ENCODE results near the gene TSHZ2. TPM values are rescaled to one million over a fixed set of nuclear protein-coding genes. Genes with fewer than 3 reads are reported as not detected.

Gene TSHZ2
- total RNA-seq, 3 donors from 2014 or later (not counting 1 experiment from before 2014, with no cell fraction given), result 1.8 to 1.9 TPM; not detected in 1

DNA sequence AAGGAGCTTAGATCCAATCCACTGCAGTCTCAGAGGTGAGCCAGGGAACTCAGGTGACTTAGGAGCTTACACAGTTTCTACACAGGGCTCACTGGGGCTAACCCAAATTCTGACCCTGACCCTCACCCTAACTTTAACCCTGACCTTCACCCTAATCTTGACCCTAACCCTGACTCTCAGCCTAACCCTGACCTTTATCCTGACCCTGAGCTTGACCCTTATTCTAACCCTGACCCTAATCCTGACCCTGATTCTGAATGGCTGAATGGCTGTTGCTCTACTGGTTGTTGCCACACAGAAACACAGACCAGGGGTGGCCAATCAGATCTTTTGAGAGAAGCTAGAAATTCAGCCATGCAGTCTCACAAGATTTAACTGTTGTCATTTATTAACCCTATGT is 180.1 kb downstream of the TSHZ2 start:
- peaks cover 18 to 47% of the 10 kb centered on the region in 2 donors for H3K27me3 Mint-ChIP-seq (ENCODE audit: low read depth in 2 of 2)
- intact Hi-C loops (cut with micrococcal nuclease), result no loop called here
- no peaks in the 10 kb centered on the region for H3K9me3 Mint-ChIP-seq
- Histone ChIP-seq H3K27me3 (ENCODE audit: control insufficient read depth, insufficient read depth, low read length) (no peaks in the 10 kb centered on the region), H3K27ac (ENCODE audit: low read length) (no peak overlapping the region), H3K4me1 (ENCODE audit: control insufficient read depth, insufficient read depth, low read length) (no peaks in the 10 kb centered on the region), H3K4me3 (ENCODE audit: low read length) (no peak overlapping the region), H3K9me3 (ENCODE audit: control insufficient read depth, insufficient read depth, low read length) (no peaks in the 10 kb centered on the region), H3K36me3 (ENCODE audit: control insufficient read depth, insufficient read depth, low read length) (no peaks in the 10 kb centered on the region)
- ATAC-seq, result no peak
- H3K36me3 Mint-ChIP-seq, result no peaks in the 10 kb centered on the region
- TF ChIP-seq, protein P1, sequence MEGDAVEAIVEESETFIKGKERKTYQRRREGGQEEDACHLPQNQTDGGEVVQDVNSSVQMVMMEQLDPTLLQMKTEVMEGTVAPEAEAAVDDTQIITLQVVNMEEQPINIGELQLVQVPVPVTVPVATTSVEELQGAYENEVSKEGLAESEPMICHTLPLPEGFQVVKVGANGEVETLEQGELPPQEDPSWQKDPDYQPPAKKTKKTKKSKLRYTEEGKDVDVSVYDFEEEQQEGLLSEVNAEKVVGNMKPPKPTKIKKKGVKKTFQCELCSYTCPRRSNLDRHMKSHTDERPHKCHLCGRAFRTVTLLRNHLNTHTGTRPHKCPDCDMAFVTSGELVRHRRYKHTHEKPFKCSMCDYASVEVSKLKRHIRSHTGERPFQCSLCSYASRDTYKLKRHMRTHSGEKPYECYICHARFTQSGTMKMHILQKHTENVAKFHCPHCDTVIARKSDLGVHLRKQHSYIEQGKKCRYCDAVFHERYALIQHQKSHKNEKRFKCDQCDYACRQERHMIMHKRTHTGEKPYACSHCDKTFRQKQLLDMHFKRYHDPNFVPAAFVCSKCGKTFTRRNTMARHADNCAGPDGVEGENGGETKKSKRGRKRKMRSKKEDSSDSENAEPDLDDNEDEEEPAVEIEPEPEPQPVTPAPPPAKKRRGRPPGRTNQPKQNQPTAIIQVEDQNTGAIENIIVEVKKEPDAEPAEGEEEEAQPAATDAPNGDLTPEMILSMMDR (IDR thresholded peaks at IDR 0.05), result no peak
- no peak overlapping the region for H3K4me3 Mint-ChIP-seq
- H3K27ac Mint-ChIP-seq, result no peak overlapping the region
- no peak for DNase-seq
- no peaks in the 10 kb centered on the region for H3K4me1 Mint-ChIP-seq

DNA sequence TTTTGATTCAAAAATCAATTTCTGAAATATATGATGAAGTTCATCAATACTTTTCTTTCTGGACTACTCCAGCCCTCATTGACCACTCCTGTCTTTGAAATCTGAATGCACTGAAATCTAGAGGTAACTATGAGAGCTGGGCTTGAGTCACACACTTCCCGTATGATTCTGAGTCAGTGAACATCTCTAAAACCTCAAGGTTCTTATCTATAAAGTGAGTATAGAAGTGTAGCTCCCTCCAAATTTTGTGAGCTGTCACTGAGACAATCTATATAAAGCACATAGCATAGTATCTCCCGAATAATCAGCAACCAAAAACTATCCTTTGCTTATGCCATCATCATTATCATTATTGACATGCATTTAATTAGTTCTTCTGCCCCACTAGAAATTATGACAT is 182.4 kb downstream of the TSHZ2 start:
- TF ChIP-seq, protein P1 (IDR thresholded peaks at IDR 0.05), result no peak
- Histone ChIP-seq H3K36me3 (ENCODE audit: control insufficient read depth, insufficient read depth, low read length) (no peaks in the 10 kb centered on the region), H3K4me1 (ENCODE audit: control insufficient read depth, insufficient read depth, low read length) (no peaks in the 10 kb centered on the region), H3K9me3 (ENCODE audit: control insufficient read depth, insufficient read depth, low read length) (no peaks in the 10 kb centered on the region), H3K4me3 (ENCODE audit: low read length) (no peak overlapping the region), H3K27me3 (ENCODE audit: control insufficient read depth, insufficient read depth, low read length) (no peaks in the 10 kb centered on the region), H3K27ac (ENCODE audit: low read length) (no peak overlapping the region)
- no peaks in the 10 kb centered on the region for H3K9me3 Mint-ChIP-seq
- intact Hi-C loops (cut with micrococcal nuclease), result no loop called here
- no peak overlapping the region for H3K4me3 Mint-ChIP-seq
- DNase-seq (no peak), ATAC-seq (no peak)
- H3K36me3 Mint-ChIP-seq, result no peaks in the 10 kb centered on the region
- no peak overlapping the region for H3K27ac Mint-ChIP-seq
- H3K27me3 Mint-ChIP-seq (ENCODE audit: low read depth in 2 of 2), result peaks cover 17 to 36% of the 10 kb centered on the region in 2 donors
- 71% methylated on average over 1 of the region's 2 CpGs for WGBS (ENCODE audit: insufficient coverage)
- no peaks in the 10 kb centered on the region for H3K4me1 Mint-ChIP-seq

DNA sequence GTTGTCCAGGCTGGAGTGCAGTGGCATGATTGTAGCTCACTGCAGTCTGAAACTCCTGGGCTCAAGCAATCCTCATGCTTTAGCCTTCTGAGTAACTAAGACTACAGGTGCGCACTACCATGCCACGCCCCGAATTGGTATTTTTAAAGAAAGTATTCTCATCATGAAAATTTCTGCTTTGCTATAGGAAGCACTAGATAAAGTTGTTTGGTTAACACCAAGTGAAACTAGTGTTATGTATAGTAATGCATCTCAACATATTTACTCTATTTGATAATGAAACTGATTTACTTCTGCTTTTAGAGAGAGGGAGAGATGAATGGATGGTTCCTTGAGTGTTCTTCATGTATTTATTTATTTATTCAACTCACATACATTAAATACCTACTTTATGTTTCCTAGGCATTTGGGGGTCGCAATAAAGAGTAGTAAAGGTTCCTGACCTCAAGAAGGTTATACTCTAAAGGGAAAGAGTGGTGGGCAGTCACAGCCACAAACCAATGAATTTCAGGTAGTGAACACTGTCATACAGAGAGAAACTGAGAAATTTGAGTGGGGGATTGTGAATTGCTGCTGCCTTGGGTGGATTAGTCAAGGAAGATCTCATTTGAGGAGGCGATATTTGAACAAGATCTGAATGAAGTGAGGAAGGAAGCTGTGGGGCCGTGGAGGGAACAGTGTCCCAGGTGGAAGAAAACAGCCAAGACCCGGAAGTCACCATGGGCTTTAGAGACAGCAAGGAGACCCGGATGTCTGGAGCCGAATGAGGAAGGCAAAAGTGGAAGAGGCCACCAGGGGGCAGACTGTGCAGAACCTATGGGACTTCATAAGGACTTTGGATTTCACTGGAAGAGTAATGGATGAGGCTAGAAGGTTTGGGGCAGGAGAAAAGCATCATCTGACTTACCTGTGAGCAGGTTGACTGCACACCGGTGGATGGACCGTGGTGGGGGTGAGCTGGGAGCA is 185.6 kb downstream of the TSHZ2 start:
- intact Hi-C loops (cut with micrococcal nuclease), result loop anchor here (1.0 to 5.0 kb wide), 3 partner anchors 785 to 1042 kb away; no protein-coding TSS in a partner anchor
- Mint-ChIP-seq H3K4me1 (no peaks in the 10 kb centered on the region), H3K36me3 (no peaks in the 10 kb centered on the region), H3K4me3 (no peak overlapping the region), H3K27me3 (ENCODE audit: low read depth in 2 of 2) (peaks cover 12 to 34% of the 10 kb centered on the region in 2 donors), H3K27ac (no peak overlapping the region), H3K9me3 (no peaks in the 10 kb centered on the region)
- no peaks in the 10 kb centered on the region for H3K27me3 ChIP-seq (ENCODE audit: control insufficient read depth, insufficient read depth, low read length)
- WGBS (ENCODE audit: insufficient coverage), result 75% methylated on average over 11 of the region's 11 CpGs
- no peaks in the 10 kb centered on the region for H3K4me1 ChIP-seq (ENCODE audit: control insufficient read depth, insufficient read depth, low read length)
- H3K36me3 ChIP-seq (ENCODE audit: control insufficient read depth, insufficient read depth, low read length), result no peaks in the 10 kb centered on the region
- H3K9me3 ChIP-seq (ENCODE audit: control insufficient read depth, insufficient read depth, low read length), result no peaks in the 10 kb centered on the region
- TF ChIP-seq, protein P1 (IDR thresholded peaks at IDR 0.05), result peak; percentile 57
- H3K4me3 ChIP-seq (ENCODE audit: low read length), result no peak overlapping the region
- DNase-seq (peak; percentile 27 to 61), ATAC-seq (peak in 1 of 3 donors; percentile 44)
- no peak overlapping the region for H3K27ac ChIP-seq (ENCODE audit: low read length)
